IPS-NIHi11 (cell line): ENCODE measurements around the gene PLEKHA5.
A peak's percentile ranks its signal among the peaks of the same experiment; 100 is the strongest.

Experiments
- DNase-seq: peaks from one replicate; pipeline ENCODE4 v3.0.0; 2012; ENCODE audit warnings: mixed read lengths, low spot score

The PLEKHA5 gene

GRCh38 chr12:19128485-19128884 lies 1.0 kb upstream of the PLEKHA5 start:
- no peak for DNase-seq

DNA sequence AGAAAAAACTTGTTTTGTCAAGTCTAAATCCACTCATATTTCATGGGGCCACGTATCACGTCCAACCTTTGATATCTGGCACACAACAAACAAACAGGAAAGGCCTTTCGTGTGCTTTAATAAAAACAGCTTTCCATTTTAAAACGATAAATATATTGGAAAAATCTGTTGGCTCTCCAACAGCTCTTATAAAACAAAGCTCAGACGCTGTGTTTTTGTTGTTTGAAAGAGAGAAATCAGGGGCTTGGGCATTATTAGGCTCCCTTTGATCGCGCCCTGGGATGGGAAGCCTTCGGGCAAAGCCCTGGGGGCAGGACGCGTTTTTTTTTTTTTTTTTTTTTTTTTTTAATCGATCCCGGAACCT lies 429 bp upstream of the PLEKHA5 start:
- no peak for DNase-seq

GRCh38 chr12:19130224-19131024 lies 891 bp downstream of the PLEKHA5 start:
- DNase-seq = peak; percentile 63

DNA sequence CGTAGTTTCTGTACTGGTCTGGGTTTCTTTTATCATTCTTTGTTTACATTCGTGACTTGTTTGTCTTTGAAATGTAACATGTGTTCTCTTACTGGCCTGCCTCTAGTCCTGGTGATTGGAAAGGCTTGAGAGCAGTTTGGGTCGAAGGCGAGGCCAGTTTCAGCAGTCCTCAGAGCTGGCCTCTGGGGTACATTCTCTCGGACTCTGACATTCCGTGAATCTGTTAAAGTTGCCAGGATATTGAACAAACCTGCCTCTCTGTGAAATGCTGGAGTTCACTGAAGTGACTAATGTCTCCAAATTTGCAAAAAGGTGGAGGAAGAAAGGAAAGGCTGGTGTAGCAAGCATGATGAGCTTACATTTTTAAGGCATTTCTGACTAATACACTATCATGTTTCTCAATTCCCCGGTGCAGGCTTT lies 1.5 kb downstream of the PLEKHA5 start:
- DNase-seq = peak; percentile 45

DNA sequence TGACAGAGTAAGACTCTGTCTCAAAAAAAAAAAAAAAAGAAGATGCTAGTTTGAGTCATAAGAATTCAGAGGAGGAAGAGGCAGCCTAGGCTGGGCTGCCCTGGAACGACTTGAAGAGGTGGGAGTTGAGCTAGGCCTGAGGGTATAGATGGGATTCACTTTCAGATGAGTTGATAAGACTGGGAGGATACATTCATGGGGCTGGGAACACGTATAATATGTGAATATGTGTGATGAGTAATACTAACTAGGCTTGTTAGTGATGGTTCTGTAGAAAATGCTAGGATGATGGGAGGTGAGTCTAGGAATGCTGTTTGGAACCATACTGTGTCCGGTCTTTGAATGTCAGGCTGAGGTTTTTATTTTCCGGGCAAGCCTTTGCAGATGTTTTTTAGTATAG lies 9.0 kb downstream of the PLEKHA5 start:
- DNase-seq = no peak

DNA sequence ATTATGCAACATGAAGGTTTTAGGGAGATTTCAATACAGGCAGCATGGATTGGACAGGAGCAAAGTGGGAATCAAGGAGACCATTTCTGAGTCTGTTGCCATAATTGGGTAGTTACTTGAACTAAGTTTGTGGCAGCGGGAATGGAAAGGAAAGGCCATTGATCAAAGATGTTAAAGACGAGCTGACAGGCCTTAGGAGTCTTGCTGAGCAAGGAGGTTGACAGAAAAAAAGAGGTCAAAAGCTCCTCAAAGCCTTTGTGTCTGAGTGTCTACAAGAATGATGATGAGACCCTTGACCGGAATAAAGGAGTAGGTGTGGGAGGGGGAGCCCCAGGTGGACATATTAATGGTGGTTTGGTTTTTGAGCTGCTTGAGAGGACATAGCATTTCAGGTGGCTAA lies 9.4 kb downstream of the PLEKHA5 start:
- DNase-seq = no peak

- no peak for DNase-seq
Measured at GRCh38 chr12:19139615-19140194, 10.2 kb downstream of the PLEKHA5 start.

GRCh38 chr12:19140381-19141236 lies 11.1 kb downstream of the PLEKHA5 start:
- no peak for DNase-seq

DNA sequence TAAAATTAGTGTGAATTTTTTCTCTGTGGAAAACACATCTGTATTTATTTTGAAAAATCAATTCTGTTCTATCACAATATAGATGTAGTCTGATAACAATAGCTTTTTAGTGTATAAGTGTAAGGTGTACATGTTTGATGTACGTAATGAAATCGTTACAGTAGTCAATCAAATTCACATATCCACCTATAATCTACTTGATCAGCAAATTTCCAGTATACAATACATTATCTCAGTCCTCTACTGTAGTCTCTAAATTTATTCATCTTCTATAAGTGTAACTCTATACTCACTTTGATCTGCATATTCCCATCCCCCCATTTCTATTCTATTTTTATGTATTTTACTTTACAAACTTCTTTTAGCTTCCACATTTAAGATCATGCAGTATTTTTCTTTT lies 13.0 kb downstream of the PLEKHA5 start:
- DNase-seq = no peak

DNA sequence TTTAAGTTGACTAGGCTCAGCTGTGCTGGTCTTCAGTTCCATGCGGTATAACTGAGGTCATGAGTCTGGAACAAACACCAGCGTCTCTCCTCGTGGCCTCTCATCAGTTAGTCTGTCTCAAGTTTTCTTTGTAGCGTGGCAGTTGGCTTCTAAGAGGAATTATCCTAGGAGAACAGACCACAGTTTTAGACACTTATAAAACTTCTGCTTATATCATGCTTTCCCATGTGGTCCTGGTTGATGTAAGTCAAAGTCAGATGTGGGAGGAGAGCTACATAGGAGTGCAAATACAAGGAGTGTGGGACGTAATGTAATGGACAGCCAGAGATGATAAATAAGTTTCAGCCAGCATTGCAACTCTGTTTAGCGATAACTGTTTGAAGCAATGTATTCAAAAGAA lies 14.8 kb downstream of the PLEKHA5 start:
- no peak for DNase-seq

- no peak for DNase-seq
Measured at GRCh38 chr12:19144985-19145384, 15.5 kb downstream of the PLEKHA5 start.

DNA sequence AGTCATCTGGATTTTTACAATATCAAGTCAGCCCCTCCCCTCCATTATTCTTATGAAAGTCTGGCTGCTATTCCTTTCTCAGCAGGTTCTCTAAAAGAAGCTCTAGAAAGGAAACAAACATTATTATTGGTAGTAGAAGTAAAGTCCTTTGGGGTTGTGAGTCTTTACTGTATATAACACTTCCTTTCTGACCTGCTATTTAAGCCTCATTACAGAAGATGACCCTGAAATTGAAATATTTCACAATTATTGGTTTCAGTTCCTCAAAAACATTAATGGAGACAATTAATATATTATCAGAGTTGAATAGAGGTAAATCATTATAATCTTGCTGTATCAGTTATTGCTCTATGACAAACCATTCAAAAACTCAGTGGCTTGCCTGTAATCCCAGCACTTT lies 19.3 kb downstream of the PLEKHA5 start:
- DNase-seq = no peak

DNA sequence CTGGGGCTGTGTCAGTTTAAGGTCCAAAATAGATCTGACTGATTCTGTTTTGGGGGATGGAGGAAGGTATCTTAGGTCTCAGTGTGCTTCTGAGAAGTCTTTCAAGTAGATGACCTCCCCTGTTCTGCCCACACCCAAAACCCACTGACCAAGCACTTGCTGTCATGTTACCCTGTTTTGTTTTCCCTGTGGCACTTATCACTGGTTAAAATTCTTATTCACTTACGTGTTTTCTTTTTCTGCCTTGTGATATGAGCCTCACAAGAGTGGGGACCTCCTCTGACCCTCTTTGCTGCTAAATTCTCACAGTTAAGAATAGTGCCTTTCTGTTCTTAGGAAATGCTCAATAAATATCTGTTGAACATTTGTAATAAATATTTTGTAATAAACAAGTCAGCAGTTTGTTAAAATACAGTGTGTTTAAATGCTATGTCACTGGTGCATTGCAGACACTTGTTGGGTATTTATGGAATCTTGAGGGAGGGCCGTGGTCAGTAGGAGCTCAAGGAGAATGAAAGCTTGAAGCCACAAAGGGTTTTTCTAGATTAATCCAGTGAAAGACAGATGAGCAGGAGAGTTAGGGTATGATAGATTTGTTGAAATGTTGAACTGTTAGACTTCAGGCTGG lies 20.9 kb downstream of the PLEKHA5 start:
- DNase-seq = no peak

DNA sequence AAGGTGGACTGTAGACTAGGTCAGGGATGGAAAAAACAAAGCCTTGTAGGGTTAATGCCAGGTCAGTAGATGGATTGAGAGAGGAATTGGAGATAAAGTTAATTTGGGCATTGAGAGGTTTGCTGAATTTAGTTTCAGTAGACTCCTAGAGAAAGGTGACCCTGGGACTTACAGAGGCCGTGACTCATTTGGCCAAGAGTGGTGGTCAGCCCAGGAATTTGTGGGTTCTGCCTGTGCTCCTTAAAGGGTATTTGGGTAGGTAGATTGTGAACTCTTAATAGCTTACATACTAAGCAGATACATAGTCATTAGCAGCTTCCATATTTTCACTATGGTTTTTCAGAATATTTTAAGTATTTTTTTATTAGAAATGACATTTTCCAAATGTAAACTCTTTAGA lies 21.8 kb downstream of the PLEKHA5 start:
- DNase-seq = no peak

DNA sequence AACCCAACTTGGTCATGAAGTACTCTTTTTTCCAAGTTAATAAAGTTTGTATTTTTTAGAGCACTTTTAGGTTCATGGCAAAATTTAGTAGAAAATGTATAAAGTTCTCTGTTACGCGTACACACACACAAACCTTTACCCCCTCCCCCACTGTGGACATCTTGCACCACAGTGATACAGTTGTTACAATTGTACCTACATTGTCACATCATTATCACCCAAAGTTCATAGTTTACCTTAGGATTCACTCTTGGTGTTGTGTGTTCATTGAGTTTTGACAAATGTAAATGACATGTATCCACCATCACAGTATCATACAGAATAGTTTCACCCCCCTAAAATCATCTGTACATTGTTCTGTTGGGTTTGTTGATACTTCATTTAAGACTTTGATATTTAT lies 23.9 kb downstream of the PLEKHA5 start:
- no peak for DNase-seq

DNA sequence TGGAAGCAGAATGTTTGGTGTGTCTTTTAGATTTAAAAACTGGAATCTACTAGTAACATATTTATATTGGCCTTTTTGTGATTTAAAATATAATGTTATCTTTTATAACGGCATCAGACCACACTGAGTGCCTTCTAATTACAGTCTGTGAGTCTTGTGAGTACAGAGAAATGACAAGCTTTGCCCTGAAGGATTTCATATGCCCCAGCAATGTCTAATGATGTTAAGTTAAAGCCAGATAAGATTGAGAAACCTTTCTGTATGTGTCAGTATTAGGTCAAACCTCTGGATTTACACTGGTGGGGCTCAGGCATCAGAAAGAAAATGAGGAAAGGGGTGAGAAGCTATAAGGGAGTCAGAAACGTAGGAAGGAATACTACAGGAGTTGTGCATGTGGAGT lies 25.2 kb downstream of the PLEKHA5 start:
- no peak for DNase-seq

- DNase-seq = no peak
Measured at GRCh38 chr12:19155981-19156734, 26.6 kb downstream of the PLEKHA5 start.

- DNase-seq = no peak
Measured at GRCh38 chr12:19158923-19159322, 29.4 kb downstream of the PLEKHA5 start.

- DNase-seq = no peak
Measured at GRCh38 chr12:19161216-19161615, 31.7 kb downstream of the PLEKHA5 start.

DNA sequence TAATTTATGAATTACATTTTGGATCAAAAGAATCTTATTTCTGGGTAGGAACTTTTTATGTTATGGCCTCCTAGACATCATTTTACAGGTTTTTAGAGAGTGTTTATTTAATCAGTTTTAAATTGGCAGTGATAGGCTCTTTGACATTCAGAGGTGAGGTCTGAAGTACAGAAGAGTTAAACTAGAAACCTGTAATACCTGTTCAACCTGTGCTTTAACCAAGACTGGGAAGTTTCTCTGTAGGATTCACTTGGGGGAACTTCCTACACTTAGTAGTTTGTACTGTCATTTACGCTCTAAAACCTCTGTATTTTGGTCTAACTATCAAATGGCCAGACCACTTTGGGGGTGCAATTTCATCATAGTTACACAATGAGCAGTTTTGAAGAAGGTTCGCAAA lies 35.9 kb downstream of the PLEKHA5 start:
- DNase-seq = no peak

DNA sequence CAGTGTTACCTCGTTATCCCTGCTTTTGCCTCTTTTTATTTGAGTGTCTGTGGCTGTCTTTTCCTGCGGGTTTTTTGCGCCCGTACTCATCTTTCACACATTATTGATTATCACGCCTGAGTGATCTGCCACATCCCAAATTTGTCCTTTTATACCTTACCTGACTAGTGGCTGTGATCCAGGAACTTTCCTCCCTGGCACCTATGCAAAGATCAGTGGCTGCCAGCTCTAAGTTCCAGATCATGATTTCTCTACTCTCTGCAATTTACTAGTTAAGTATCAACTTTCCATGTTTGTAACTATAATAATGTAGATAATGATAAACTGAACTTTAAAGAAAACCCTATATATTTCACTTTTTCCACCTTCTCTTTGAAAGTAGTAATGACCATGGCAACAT lies 36.9 kb downstream of the PLEKHA5 start:
- DNase-seq = no peak

DNA sequence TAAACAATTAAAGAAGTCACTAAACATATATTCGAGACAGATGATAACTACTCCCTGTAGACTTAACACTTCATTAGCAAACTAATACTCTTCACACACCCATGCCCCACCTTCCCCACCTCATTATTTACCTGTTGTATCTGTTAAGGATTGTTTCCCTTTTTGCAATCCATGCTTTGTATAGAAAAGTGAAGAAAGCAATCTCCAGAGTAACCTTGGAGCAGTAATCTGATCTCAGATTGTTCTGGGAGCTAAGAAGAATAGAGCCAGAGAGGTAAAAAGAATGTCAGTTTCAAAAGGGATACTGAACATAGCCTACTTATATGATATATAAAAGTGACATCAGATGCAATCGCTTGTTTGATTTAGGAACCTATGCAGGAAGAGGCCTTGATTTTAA lies 37.4 kb downstream of the PLEKHA5 start:
- DNase-seq = no peak
